ENCODE measurements around the gene PHLDA2. TPM values are rescaled to one million over a fixed set of nuclear protein-coding genes. Genes with fewer than 3 reads are reported as not detected.
A peak's percentile ranks its signal among the peaks of the same experiment; 100 is the strongest.

PHLDA2 gene
- total and polyA plus RNA-seq, 9 of the 15 experiments (the other 6 are each of a cell fraction or from before 2014, with no cell fraction given), result 0.43 to 42.4 (median 4.7) TPM

DNA sequence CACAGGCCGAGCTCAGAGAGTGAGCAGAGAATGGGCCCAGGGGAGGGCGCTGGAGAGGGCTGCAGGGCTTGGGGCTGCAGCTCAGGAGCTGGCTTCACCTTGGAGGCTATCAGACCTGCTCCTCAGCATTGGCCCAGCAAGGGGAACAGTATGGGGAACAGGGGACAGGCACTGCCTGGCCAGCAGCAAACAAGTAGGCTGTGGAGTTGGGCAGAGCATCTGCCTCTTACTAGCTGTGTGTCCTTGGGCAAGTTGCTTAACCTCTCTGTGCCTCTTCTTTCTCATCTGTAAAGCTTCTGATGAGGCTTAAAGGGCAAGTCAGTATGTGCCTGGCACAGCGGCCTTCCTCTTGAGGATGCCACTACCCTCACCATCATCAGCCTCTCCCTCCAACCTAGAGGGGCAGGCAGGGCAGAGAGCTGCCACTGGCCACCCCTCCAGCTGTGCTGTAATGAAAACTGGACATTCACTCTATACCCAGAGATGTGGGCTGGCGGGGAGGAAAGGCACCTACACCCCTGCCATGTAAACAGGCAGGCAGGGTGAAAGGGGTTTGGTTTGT, 36.2 kb downstream of the PHLDA2 start (continued):
- no peak for TF ChIP-seq SUPT5H (IDR thresholded peaks at IDR 0.05)
- TF ChIP-seq SRF (CRISPR knock-in tag; IDR thresholded peaks at IDR 0.05), result no peak
- TF ChIP-seq FOXM1 (IDR thresholded peaks at IDR 0.05; ENCODE audit: low read depth), result no peak
- no peak for TF ChIP-seq FOXM1 (CRISPR knock-in tag; IDR thresholded peaks at IDR 0.05; ENCODE audit: low read depth)
- TF ChIP-seq, protein P1, sequence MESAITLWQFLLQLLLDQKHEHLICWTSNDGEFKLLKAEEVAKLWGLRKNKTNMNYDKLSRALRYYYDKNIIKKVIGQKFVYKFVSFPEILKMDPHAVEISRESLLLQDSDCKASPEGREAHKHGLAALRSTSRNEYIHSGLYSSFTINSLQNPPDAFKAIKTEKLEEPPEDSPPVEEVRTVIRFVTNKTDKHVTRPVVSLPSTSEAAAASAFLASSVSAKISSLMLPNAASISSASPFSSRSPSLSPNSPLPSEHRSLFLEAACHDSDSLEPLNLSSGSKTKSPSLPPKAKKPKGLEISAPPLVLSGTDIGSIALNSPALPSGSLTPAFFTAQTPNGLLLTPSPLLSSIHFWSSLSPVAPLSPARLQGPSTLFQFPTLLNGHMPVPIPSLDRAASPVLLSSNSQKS (CRISPR knock-in tag; IDR thresholded peaks at IDR 0.05), result no peak
- TF ChIP-seq DDX20 (tag; IDR thresholded peaks at IDR 0.05; ENCODE audit: low read depth), result no peak
- no peak for TF ChIP-seq ZNF282 (CRISPR knock-in tag; IDR thresholded peaks at IDR 0.05)
- TF ChIP-seq MAFG (tag; conservative IDR thresholded peaks at IDR 0.05), result no peak
- no peak for TF ChIP-seq THRB (CRISPR knock-in tag; conservative IDR thresholded peaks at IDR 0.05)
- no peak for TF ChIP-seq SMARCB1 (IDR thresholded peaks at IDR 0.05; ENCODE audit: insufficient read length, low read depth)
- no peak for TF ChIP-seq THAP12 (CRISPR knock-in tag; IDR thresholded peaks at IDR 0.05)
- TF ChIP-seq ZNF75A (CRISPR knock-in tag; IDR thresholded peaks at IDR 0.05), result no peak
- TF ChIP-seq CCNT2 (IDR thresholded peaks at IDR 0.05; ENCODE audit: borderline replicate concordance, extremely low read depth, insufficient read length, low read depth, low read length), result no peak
- peak; percentile 96 for TF ChIP-seq ZFP36 (IDR thresholded peaks at IDR 0.05; ENCODE audit: low read depth, low read length, partially characterized antibody)
- no peak for TF ChIP-seq NR2F6 (CRISPR knock-in tag; IDR thresholded peaks at IDR 0.05)
- TF ChIP-seq TAF7 (tag; IDR thresholded peaks at IDR 0.05), result no peak
- TF ChIP-seq CBFA2T2 (conservative IDR thresholded peaks at IDR 0.05), result no peak
- no peak for TF ChIP-seq ZNF274 (IDR thresholded peaks at IDR 0.05; ENCODE audit: borderline replicate concordance, low read depth, low read length)
- no peak for TF ChIP-seq SOX6 (IDR thresholded peaks at IDR 0.05)
- no peak for TF ChIP-seq ZNF146 (CRISPR knock-in tag; IDR thresholded peaks at IDR 0.05; ENCODE audit: unreplicated experiment)
- no peak for TF ChIP-seq TRIM24 (IDR thresholded peaks at IDR 0.05)
- TF ChIP-seq ZBTB43 (CRISPR knock-in tag; IDR thresholded peaks at IDR 0.05), result no peak
- TF ChIP-seq RFX7 (CRISPR knock-in tag; IDR thresholded peaks at IDR 0.05), result no peak
- no peak for TF ChIP-seq ZNF561 (CRISPR knock-in tag; conservative IDR thresholded peaks at IDR 0.05)

Measured in K562 (cell line).